IMR-90 (cell line): ENCODE data around the gene TANGO2. TPM values are rescaled to one million over a fixed set of nuclear protein-coding genes. Genes with fewer than 3 reads are reported as not detected.

ENCODE experiments used
- ATAC-seq: fragments of 200-7000 bp; cut with Tn5 transposase; 2 replicates; pipeline ENCODE4 v1.9.1; 2020; ENCODE audit warnings: low read depth, mild to moderate bottlenecking, moderate library complexity
- BruUV-seq: library from RNA; stranded (reverse); fragments of 400-500 nt; replicated peaks from 2 replicates; lab custom pipeline; 2021; lab: Mats Ljungman, UMichigan
- CTCF ChIA-PET: fragments of 300-600 bp; formaldehyde crosslinking; extraction: SDS; loops from one replicate; lab custom pipeline; 2021; ENCODE audit warnings: antibody characterized with exemption; lab: Yijun Ruan, JAX
- POLR2A ChIA-PET: fragments of 300-600 bp; sonication (Branson Sonifier 250); formaldehyde crosslinking; loops from one replicate; lab custom pipeline; 2022; ENCODE audit warnings: antibody characterized with exemption; ENCODE audit not compliant: unreplicated experiment; lab: Charles Lee
- DNase-seq: peaks from one replicate; pipeline ENCODE4 v3.0.0; 2013
- H2AFZ ChIP-seq: replicated peaks from 2 replicates; pipeline ENCODE3; 2013; ENCODE audit warnings: low read length, mild to moderate bottlenecking; ENCODE audit not compliant: poor library complexity
- H2AK5ac ChIP-seq: 2 replicates; pipeline ENCODE4 v1.6.1; 2013; ENCODE audit warnings: low read depth, low read length, inconsistent platforms
- H2AK9ac ChIP-seq: replicated peaks from 2 replicates; pipeline ENCODE3; 2013; ENCODE audit warnings: mild to moderate bottlenecking, low read depth, low read length, moderate library complexity; ENCODE audit not compliant: poor library complexity
- H2BK120ac ChIP-seq: 2 replicates; pipeline ENCODE4 v1.6.1; 2013; ENCODE audit warnings: low read depth, low read length, inconsistent platforms
- H2BK15ac ChIP-seq: 3 replicates; pipeline ENCODE4 v1.6.1; 2013; ENCODE audit warnings: low read depth, low read length, inconsistent platforms
- H2BK20ac ChIP-seq: 2 replicates; pipeline ENCODE4 v1.6.1; 2013; ENCODE audit warnings: low read depth, mild to moderate bottlenecking, inconsistent platforms, low read length, moderate library complexity
- H2BK5ac ChIP-seq: 2 replicates; pipeline ENCODE4 v1.6.1; 2013; ENCODE audit warnings: mild to moderate bottlenecking, low read depth, low read length, inconsistent platforms; ENCODE audit not compliant: poor library complexity, severe bottlenecking
- H3K14ac ChIP-seq: replicated peaks from 2 replicates; pipeline ENCODE4 v1.6.1; 2013; ENCODE audit warnings: low read depth, low read length, inconsistent platforms
- H3K18ac ChIP-seq: 2 replicates; pipeline ENCODE4 v1.6.1; 2013; ENCODE audit warnings: low read depth, low read length, control low read depth
- H3K23ac ChIP-seq: 2 replicates; pipeline ENCODE4 v1.6.1; 2013; ENCODE audit warnings: low read depth, low read length, inconsistent platforms
- H3K27ac ChIP-seq: 2 replicates; pipeline ENCODE4 v1.5.1; 2013; ENCODE audit warnings: mild to moderate bottlenecking, control low read depth, low read length; ENCODE audit not compliant: insufficient read depth
- H3K27me3 ChIP-seq: 2 replicates; pipeline ENCODE4 v1.6.1; 2013; ENCODE audit warnings: low read length; ENCODE audit not compliant: control insufficient read depth, insufficient read depth
- H3K36me3 ChIP-seq: 2 replicates; pipeline ENCODE4 v1.6.1; 2013; ENCODE audit warnings: low read length, mixed read lengths; ENCODE audit not compliant: control insufficient read depth, insufficient read depth
- H3K4ac ChIP-seq: 2 replicates; pipeline ENCODE4 v1.6.1; 2013; ENCODE audit warnings: low read depth, low read length, inconsistent platforms
- H3K4me1 ChIP-seq: 2 replicates; pipeline ENCODE4 v1.6.1; 2013; ENCODE audit warnings: low read length, mixed read lengths; ENCODE audit not compliant: control insufficient read depth, insufficient read depth
- H3K4me2 ChIP-seq: 2 replicates; pipeline ENCODE4 v1.6.1; 2013; ENCODE audit warnings: low read depth, mild to moderate bottlenecking, control low read depth, low read length, moderate library complexity
- H3K4me3 ChIP-seq: 2 replicates; pipeline ENCODE4 v1.5.1; 2013; ENCODE audit warnings: low read depth, mild to moderate bottlenecking, control low read depth, low read length, moderate library complexity; ENCODE audit not compliant: insufficient read depth
- H3K56ac ChIP-seq: 2 replicates; pipeline ENCODE4 v1.6.1; 2013; ENCODE audit warnings: low read length, inconsistent platforms; ENCODE audit not compliant: insufficient read depth; ENCODE audit errors: extremely low read depth
- H3K79me1 ChIP-seq, 2 experiments: 2 replicates each; pipeline ENCODE4 v1.6.1; 2013; ENCODE audit warnings: low read length in 2 of 2, inconsistent platforms in 1 of 2, low read depth in 1 of 2
- H3K9ac ChIP-seq: 2 replicates; pipeline ENCODE4 v1.6.1; 2013; ENCODE audit warnings: low read depth, low read length, control low read depth
- H3K9me1 ChIP-seq: 2 replicates; pipeline ENCODE4 v1.6.1; 2013; ENCODE audit warnings: low read length, inconsistent platforms; ENCODE audit not compliant: insufficient read depth
- H3K9me3 ChIP-seq: 2 replicates; pipeline ENCODE4 v1.6.1; 2013; ENCODE audit warnings: low read length; ENCODE audit not compliant: control insufficient read depth, insufficient read depth
- H4K20me1 ChIP-seq: 2 replicates; pipeline ENCODE4 v1.6.1; 2013; ENCODE audit warnings: low read length, inconsistent platforms; ENCODE audit not compliant: insufficient read depth
- H4K5ac ChIP-seq: 2 replicates; pipeline ENCODE4 v1.6.1; 2013; ENCODE audit warnings: mild to moderate bottlenecking, low read depth, low read length, control low read depth
- H4K8ac ChIP-seq, 2 experiments: 2 replicates each; pipeline ENCODE4 v1.6.1; 2013; ENCODE audit warnings: low read depth in 2 of 2, low read length in 2 of 2, control low read depth in 1 of 2, inconsistent platforms in 1 of 2
- H4K91ac ChIP-seq: 2 replicates; pipeline ENCODE4 v1.6.1; 2013; ENCODE audit warnings: low read depth, low read length, inconsistent platforms; ENCODE audit not compliant: insufficient read depth
- BHLHE40 ChIP-seq: fragments of 150-350 bp; IDR thresholded peaks from 2 replicates; pipeline ENCODE4 v1.6.1; 2016; ENCODE audit warnings: mild to moderate bottlenecking, low read depth, low read length
- CEBPB ChIP-seq: IDR thresholded peaks from 2 replicates; pipeline ENCODE4 v1.6.1; 2012; ENCODE audit warnings: low read depth, low read length, improper control_type of control experiment
- CHD1 ChIP-seq: IDR thresholded peaks from 2 replicates; pipeline ENCODE4 v1.6.1; 2012; ENCODE audit warnings: low read depth, low read length, improper control_type of control experiment
- CTCF ChIP-seq: conservative IDR thresholded peaks from 2 replicates; pipeline ENCODE4 v1.5.1; 2012; ENCODE audit warnings: mild to moderate bottlenecking, low read depth, low read length, improper control_type of control experiment
- ELK1 ChIP-seq: fragments of 150-350 bp; IDR thresholded peaks from 2 replicates; pipeline ENCODE4 v1.6.1; 2016; ENCODE audit warnings: low read depth, mild to moderate bottlenecking, low read length, moderate library complexity, borderline replicate concordance
- FOS ChIP-seq: fragments of 150-350 bp; IDR thresholded peaks from 2 replicates; pipeline ENCODE4 v1.6.1; 2016; ENCODE audit warnings: low read depth, low read length
- MAFK ChIP-seq: IDR thresholded peaks from 2 replicates; pipeline ENCODE4 v1.6.1; 2012; ENCODE audit warnings: low read depth, low read length, improper control_type of control experiment
- NFE2L2 ChIP-seq: fragments of 150-350 bp; IDR thresholded peaks from 2 replicates; pipeline ENCODE4 v1.6.1; 2016; ENCODE audit warnings: low read depth, mild to moderate bottlenecking, low read length
- POLR2A ChIP-seq: IDR thresholded peaks from 2 replicates; pipeline ENCODE4 v1.6.1; 2012; ENCODE audit warnings: mild to moderate bottlenecking, low read depth, low read length
- RAD21 ChIP-seq: IDR thresholded peaks from 2 replicates; pipeline ENCODE4 v1.6.1; 2012; ENCODE audit warnings: low read length, improper control_type of control experiment
- RCOR1 ChIP-seq: IDR thresholded peaks from 2 replicates; pipeline ENCODE4 v1.6.1; 2012; ENCODE audit warnings: mild to moderate bottlenecking, low read length, improper control_type of control experiment; ENCODE audit not compliant: insufficient replicate concordance
- RFX5 ChIP-seq: IDR thresholded peaks from 2 replicates; pipeline ENCODE4 v1.8.0; 2012; ENCODE audit warnings: low read depth, mild to moderate bottlenecking, low read length, moderate library complexity
- SMC3 ChIP-seq: fragments of 150-350 bp; IDR thresholded peaks from 2 replicates; pipeline ENCODE4 v1.6.1; 2016; ENCODE audit warnings: low read depth, mild to moderate bottlenecking, antibody characterized with exemption, low read length, moderate library complexity
- WGBS, 2 experiments: methylation state at CpG; one replicate each; pipeline versions ENCODE4 v1.1.5 to v1.1.7; 2013; ENCODE audit warnings: missing lambda C conversion rate in 2 of 2; ENCODE audit not compliant: insufficient read length in 1 of 2; ENCODE audit errors: extremely low coverage in 2 of 2; 5-methylcytosine and 5-hydroxymethylcytosine counted together
- dilution Hi-C: fragments of 300-500 bp; cut with HindIII; formaldehyde crosslinking; loops from one replicate; pipeline ENCODE4 v1.14.3; 2018; ENCODE audit warnings: low sequenced_read_pairs; ENCODE audit not compliant: unreplicated experiment
- in situ Hi-C: fragments of 300-500 bp; cut with MboI; formaldehyde crosslinking; loops from 3 replicates; pipeline ENCODE4 v1.14.3; 2019; ENCODE audit warnings: low sequenced_read_pairs, inconsistent platforms, mixed read lengths
- intact Hi-C: fragments of 100-400 bp; cut with micrococcal nuclease; formaldehyde crosslinking; loops from 2 replicates; pipeline ENCODE4 v1.10.0; 2022
- polyA plus RNA-seq, 3 experiments: library from polyadenylated mRNA; depleted of rRNA; stranded (reverse); fragments of >200 nt; gene quantifications; 2 replicates each; pipeline ENCODE4 v1.2.3, GENCODE V29; 2012; ENCODE audit warnings: low replicate concordance in 1 of 3
- total RNA-seq: library from RNA; depleted of rRNA; stranded (reverse); fragments of >200 nt; gene quantifications from 2 replicates; pipeline ENCODE4 v1.2.3, GENCODE V29; 2012
- TF ChIP-seq, protein P1 (sequence below): fragments of 150-350 bp; IDR thresholded peaks from 2 replicates; pipeline ENCODE4 v1.6.1; 2017; ENCODE audit warnings: mild to moderate bottlenecking, antibody characterized with exemption, low read length, low read depth

Gene TANGO2
- total and polyA plus RNA-seq, 2 of the 4 experiments (the other 2 are of a cell fraction), result 45.1 to 75.1 TPM

DNA sequence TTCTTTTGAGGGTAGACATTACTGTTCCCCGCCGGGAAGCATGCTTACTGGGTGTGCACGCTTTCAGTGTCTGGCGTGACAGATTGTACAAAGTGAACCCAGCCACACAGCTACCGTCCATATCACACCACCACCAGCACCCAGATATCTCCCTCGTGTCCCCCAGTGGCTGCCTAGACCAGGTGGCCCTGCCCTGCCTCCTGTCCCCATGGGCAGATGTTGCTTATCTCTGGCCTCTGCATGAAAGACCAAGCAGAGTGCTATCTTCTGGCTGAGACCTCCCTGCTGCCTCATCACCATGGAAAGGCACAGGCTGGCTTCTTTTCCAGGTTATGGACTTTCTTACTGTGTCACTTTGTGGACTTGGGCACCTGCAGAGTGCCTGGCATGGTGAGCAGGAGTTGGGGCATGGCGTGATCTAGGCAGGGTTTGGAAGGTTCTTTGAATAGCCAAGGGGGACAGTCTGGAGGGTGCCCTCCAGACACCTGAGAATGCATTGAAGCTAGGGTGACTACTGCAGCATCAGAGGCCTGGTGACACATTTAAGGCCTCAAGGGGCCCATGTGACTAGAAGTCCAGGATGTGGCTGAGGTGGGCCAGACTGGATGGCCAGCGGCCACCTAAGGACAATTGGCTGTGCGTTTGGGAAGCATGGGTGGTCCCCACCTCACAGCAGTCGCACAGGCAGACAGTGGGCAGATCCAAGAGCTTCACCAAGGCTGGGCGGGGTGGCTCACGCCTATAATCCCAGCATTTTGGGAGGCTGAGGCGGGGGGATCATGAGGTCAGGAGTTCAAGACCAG is 4.7 kb downstream of the TANGO2 start:
- peaks cover 36% of the 10 kb centered on the region for H3K9me1 ChIP-seq
- ChIA-PET POLR2A (no interaction called here), CTCF (no interaction called here)
- H2AK5ac ChIP-seq, result no peak overlapping the region
- H4K8ac ChIP-seq, result no peak overlapping the region
- dilution Hi-C loops, result no loop called here
- no peak overlapping the region for H3K4me3 ChIP-seq
- H3K9ac ChIP-seq, result no peak overlapping the region
- no peak overlapping the region for H3K27ac ChIP-seq
- DNase-seq (no peak), ATAC-seq (no peak)
- H3K79me1 ChIP-seq, result peaks cover 24 to 86% of the 10 kb centered on the region in 2 experiments
- no peak overlapping the region for H2BK120ac ChIP-seq
- 96% methylated on average over 10 of the region's 13 CpGs; no CpG with 5 or more reads in 1 of the 2 experiments for WGBS, 2 experiments
- peaks cover 75% of the 10 kb centered on the region for H4K20me1 ChIP-seq
- H2BK20ac ChIP-seq, result no peak overlapping the region
- no peak overlapping the region for H3K4me2 ChIP-seq
- no peak overlapping the region for H2AFZ ChIP-seq
- no peak overlapping the region for H3K18ac ChIP-seq
- intact Hi-C loops, result no loop called here
- BruUV-seq, result no TSS peak
- H3K14ac ChIP-seq, result no peak overlapping the region
- TF ChIP-seq CEBPB (no peak), CTCF (no peak), RAD21 (no peak), BHLHE40 (no peak), RFX5 (no peak), NFE2L2 (no peak), SMC3 (no peak), ELK1 (no peak), CHD1 (no peak), RCOR1 (no peak), MAFK (no peak), POLR2A (no peak), FOS (no peak)
- TF ChIP-seq, protein P1, sequence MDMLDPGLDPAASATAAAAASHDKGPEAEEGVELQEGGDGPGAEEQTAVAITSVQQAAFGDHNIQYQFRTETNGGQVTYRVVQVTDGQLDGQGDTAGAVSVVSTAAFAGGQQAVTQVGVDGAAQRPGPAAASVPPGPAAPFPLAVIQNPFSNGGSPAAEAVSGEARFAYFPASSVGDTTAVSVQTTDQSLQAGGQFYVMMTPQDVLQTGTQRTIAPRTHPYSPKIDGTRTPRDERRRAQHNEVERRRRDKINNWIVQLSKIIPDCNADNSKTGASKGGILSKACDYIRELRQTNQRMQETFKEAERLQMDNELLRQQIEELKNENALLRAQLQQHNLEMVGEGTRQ, result no peak
- peaks cover 6% of the 10 kb centered on the region; the same call in 1 of the 2 replicates for H3K36me3 ChIP-seq
- no peak overlapping the region for H4K5ac ChIP-seq
- H3K9me3 ChIP-seq, result no peaks in the 10 kb centered on the region
- no peak overlapping the region for H4K91ac ChIP-seq
- H2AK9ac ChIP-seq, result peak overlapping the region; percentile 23
- no peak overlapping the region for H2BK15ac ChIP-seq
- H3K4ac ChIP-seq, result no peak overlapping the region
- H3K27me3 ChIP-seq, result no peaks in the 10 kb centered on the region
- H3K56ac ChIP-seq, result no peak overlapping the region
- H2BK5ac ChIP-seq, result no peak overlapping the region
- peaks cover 9% of the 10 kb centered on the region for H3K4me1 ChIP-seq
- in situ Hi-C loops, result no loop called here
- no peak overlapping the region for H3K23ac ChIP-seq
